Choroid plexus epithelial cell (primary cell): ENCODE measurements around the gene CATSPER3.
A peak's percentile ranks its signal among the peaks of the same experiment; 100 is the strongest.

Experiments used
- DNase-seq: peaks from one replicate; pipeline ENCODE4 v3.0.0-alpha.2; 2010; ENCODE audit warnings: low read depth
- H3K4me3 ChIP-seq: 2 replicates; pipeline ENCODE4 v1.5.1; 2011; ENCODE audit warnings: low read depth, mild to moderate bottlenecking, control low read depth, low read length, moderate library complexity
- TF ChIP-seq, protein P1 (sequence below): conservative IDR thresholded peaks from 2 replicates; pipeline ENCODE4 v1.5.1; 2011; ENCODE audit warnings: low read depth, mild to moderate bottlenecking, control low read depth, inconsistent platforms, low read length, moderate library complexity

CATSPER3 gene

DNA sequence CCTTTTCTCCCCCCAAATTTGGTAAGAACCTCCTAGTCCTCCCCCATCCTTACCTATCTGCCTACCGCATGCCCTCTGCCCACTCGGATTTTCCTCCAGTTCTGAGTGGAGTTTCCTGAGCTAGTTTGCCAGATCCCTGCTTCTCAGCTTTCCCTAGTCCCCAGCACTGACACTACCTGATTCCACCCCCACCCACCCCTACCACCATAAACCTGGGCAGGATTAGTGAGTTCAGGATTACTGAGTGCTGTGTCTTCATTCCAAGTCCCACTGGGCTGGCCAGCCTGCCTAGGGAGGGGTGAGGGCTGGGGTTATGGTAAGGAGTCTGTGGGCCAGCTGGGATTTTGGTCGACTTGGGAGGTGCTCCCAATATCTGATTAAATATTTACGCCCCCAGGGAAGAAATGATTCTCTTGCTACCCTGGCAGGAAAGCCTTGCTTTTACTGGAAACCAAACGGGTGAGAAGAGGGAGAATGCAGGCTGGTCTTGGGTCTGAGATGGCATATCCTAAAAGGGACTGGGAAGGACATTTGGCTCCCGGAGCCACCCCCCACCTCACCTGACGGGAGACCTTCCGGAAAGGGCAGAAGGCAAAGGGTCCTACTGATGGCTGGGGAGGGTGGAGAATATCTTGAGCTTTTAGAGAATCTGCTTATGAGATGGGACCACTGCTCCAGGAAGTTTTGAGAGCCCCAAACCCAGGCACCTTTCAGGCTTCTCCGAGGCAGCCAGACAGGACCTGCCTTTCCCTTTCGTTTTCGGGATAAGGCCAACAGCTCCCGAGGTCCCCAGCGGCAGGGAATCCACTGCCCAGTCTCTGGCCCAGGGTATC lies 62.6 kb downstream of the CATSPER3 start:
- H3K4me3 ChIP-seq = no peak overlapping the region
- TF ChIP-seq, protein P1, sequence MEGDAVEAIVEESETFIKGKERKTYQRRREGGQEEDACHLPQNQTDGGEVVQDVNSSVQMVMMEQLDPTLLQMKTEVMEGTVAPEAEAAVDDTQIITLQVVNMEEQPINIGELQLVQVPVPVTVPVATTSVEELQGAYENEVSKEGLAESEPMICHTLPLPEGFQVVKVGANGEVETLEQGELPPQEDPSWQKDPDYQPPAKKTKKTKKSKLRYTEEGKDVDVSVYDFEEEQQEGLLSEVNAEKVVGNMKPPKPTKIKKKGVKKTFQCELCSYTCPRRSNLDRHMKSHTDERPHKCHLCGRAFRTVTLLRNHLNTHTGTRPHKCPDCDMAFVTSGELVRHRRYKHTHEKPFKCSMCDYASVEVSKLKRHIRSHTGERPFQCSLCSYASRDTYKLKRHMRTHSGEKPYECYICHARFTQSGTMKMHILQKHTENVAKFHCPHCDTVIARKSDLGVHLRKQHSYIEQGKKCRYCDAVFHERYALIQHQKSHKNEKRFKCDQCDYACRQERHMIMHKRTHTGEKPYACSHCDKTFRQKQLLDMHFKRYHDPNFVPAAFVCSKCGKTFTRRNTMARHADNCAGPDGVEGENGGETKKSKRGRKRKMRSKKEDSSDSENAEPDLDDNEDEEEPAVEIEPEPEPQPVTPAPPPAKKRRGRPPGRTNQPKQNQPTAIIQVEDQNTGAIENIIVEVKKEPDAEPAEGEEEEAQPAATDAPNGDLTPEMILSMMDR = no peak
- DNase-seq = no peak

DNA sequence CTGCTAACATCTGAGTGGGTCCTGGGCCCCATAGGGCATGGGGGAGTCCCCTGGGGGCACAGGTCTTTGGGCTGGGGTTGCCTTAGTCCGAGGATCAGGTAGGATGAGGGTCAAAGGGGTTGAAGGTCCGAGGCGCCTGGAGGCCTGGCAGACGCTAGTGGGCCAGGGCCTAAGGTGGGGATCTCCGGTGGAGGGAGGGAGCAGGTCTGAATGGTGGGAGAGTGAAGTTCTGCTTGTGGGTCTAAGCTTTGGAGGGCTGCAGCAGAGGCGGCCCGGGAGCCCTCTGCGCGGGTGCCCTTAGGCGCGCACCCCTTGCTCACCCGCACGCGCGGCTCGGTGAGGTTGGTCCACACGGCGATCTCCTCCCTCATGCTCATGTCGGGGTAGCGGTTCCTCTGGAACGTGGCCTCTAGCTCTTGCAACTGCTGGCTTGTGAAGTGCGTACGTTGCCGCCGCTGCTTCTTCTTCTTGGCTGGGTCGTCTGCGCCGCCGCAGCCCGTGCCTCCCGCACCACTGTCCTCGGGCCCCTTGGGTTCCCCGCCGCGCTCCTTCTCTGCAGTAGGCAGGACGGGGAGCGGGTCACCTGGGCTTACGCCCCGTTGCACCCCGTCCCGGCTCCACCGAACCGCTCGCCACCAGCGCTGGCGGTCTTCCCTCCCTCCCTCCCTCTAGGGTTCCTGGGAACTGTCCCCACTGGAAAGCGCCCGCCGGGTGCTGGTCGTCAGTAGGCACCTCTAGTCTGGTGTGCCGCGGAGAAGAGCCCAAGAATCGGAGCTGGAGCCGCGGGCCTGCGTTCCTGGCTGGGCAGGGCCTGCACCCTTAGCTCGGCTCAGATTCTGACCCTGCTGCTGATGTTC lies 63.5 kb downstream of the CATSPER3 start:
- TF ChIP-seq, protein P1 = no peak
- H3K4me3 ChIP-seq = no peak overlapping the region

DNA sequence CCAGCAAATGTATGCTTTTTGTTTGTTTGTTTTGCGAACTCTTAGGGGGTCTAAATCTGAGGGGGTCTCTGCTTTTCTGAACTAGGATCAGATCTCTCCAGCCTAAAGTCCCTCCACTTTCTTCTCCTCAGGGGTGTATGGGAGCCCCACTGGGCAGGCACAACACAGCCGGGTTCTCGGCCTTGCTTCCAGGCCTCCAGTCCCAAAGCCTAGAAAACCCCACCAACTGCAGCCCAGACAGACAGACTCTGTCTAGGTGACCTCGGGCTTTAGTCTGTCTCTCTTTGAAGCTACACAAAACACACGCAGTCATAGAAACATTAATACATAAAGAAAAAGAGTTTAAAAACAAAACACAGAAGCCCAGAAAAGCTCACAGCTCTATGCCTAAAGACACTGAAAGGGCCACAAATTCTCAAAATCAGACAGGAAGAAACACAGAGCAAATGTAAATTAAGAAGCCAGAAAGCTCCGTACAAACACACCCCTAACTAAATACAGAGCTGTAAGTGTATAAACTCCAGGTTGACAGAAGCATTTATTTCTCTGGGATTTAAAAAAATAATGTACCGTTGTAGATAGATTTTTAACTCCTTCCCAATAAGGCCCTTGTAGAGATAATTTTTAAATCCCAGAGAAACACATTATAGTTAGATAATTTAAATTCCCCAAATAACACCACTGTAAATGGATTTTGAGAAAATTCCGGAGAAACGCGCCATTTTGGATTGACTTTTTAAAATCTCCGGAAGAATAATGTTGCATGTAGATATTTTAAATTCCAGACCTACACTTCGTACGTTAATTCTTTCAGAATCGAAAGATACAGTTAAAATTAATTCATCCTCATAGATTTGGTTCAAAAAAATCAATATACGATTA lies 64.3 kb downstream of the CATSPER3 start:
- no peak for DNase-seq
- H3K4me3 ChIP-seq = no peak overlapping the region
- TF ChIP-seq, protein P1 = no peak

More for the DNA sequence above, 63.5 kb downstream of the CATSPER3 start:
- no peak for DNase-seq

DNA sequence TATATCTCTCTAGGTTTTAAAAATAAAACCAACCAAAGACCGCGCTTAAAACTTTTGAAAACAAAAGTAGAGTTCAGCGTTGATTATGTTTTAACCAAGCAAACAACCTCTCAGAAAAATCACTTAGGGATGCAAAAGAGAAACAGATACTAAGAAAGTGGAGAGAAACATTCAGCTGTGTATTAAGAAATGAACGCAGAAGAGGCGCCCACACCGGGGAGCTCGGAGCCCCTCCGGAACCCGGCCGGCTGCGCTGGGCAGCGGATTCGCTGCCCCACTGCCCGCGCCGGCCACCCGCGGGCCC lies 64.9 kb downstream of the CATSPER3 start:
- TF ChIP-seq, protein P1 = no peak
- no peak overlapping the region for H3K4me3 ChIP-seq
- no peak for DNase-seq

DNA sequence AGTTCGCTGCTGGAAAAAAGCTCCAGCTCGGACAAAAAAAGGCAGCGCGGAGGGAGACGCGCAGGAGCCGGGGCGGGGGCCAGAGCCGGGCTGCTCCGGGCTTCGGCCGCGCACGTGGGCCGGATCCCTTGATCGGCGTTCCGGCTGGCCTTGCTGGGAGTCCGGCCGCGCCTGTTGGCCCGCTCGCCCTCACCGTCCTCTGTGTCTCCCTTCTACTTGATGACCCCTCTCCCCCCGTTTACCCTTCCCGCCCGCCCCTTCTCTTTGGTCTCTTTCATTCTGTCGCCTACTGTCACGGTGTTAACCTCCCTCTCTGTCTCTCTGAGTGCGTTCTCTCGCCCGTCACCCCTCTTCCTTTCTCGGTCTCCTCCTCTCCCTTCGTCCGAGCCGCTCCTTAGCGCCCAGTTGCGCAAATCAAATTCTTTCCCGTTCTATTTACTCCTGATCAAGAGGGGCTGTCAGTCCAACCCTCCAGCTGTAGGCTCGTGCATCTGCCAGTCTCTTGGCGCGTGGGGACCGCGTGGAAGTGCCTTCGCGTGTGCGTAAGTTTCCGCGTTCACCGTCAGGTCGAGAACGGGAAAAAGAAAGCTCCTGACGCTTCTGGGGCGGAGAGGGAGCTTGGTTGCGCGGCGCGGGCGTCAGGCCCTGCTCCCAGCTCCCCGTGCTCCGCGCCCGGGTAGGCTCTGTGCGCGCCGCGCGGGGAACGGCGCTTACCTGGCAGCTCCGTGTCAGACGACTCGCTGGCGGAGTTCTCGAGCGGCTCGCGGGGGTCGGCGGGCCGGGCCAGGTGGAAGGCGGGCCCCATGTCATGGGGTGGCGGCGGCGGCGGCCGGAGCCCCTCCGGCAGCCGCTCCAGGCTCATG lies 65.5 kb downstream of the CATSPER3 start:
- DNase-seq = peak; percentile 27
- TF ChIP-seq, protein P1 = no peak
- peak overlapping the region; percentile 24 for H3K4me3 ChIP-seq

DNA sequence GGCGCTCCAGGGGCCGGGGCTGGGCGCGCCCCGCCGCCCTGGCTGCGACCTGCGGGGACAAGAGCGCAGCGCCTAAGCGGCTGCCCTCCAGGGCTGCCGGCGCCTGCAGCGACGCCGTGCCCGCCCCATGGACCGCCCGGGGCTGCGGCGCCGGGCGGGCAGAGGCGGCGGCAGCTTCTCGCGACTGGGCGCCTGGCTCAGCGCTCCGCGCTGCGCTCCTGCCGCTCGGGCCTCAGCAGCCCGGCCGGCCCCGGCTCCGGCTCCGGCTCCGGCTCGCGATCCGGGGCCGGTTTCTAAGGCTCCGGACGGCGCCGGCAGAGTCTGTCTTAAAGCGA lies 66.2 kb downstream of the CATSPER3 start, which contains the start of gene PITX1:
Gene PITX1, minus strand, starts transcription at position 328 of the 335 bp plus-strand sequence. CDS start 347 bp downstream, outside the sequence.
- H3K4me3 ChIP-seq = peak within 1 kb of the TSS; percentile 24
- peak; percentile 20 for DNase-seq
- TF ChIP-seq, protein P1 = no peak
